SK-N-SH (cell line): ENCODE results near the gene SMARCC2. TPM values are rescaled to one million over a fixed set of nuclear protein-coding genes. Genes with fewer than 3 reads are reported as not detected.

Experiments
- EP300 ChIP-seq, 2 experiments: IDR thresholded peaks; 2 replicates each; pipeline versions ENCODE4 v1.4.0 to v1.6.1; 2012; ENCODE audit warnings: borderline replicate concordance in 1 of 2, low read depth in 1 of 2, low read length in 1 of 2
- EZH2phosphoT487 ChIP-seq: fragments of 200-600 bp; sonication (generic); IDR thresholded peaks from 2 replicates; pipeline ENCODE4 v1.6.1; 2017; ENCODE audit warnings: low read depth, mixed run types, mild to moderate bottlenecking, antibody characterized with exemption, moderate library complexity, borderline replicate concordance
- FOSL2 ChIP-seq: IDR thresholded peaks from 2 replicates; pipeline ENCODE4 v1.4.0; 2012; ENCODE audit warnings: low read depth, mild to moderate bottlenecking, moderate library complexity, borderline replicate concordance
- FOXM1 ChIP-seq: IDR thresholded peaks from 2 replicates; pipeline ENCODE4 v1.4.0; 2012; ENCODE audit warnings: low read depth, mild to moderate bottlenecking
- GATA2 ChIP-seq: sonication (generic); formaldehyde crosslinking; IDR thresholded peaks from 2 replicates; pipeline ENCODE4 v1.5.0; 2020; ENCODE audit warnings: mild to moderate bottlenecking, missing genetic modification reagents
- JUND ChIP-seq: IDR thresholded peaks from 2 replicates; pipeline ENCODE4 v1.4.0; 2012
- MEF2A ChIP-seq: IDR thresholded peaks from 2 replicates; pipeline ENCODE4 v1.4.0; 2012; ENCODE audit warnings: low read depth, borderline replicate concordance
- MXI1 ChIP-seq: IDR thresholded peaks from 2 replicates; pipeline ENCODE4 v1.6.1; 2012; ENCODE audit warnings: mild to moderate bottlenecking, low read depth, low read length, improper control_type of control experiment
- NFIC ChIP-seq: IDR thresholded peaks from 2 replicates; pipeline ENCODE4 v1.4.0; 2012; ENCODE audit warnings: borderline replicate concordance
- NRF1 ChIP-seq: IDR thresholded peaks from 2 replicates; pipeline ENCODE4 v1.6.1; 2012; ENCODE audit warnings: low read depth, mild to moderate bottlenecking, low read length
- RAD21 ChIP-seq: IDR thresholded peaks from 2 replicates; pipeline ENCODE4 v1.6.1; 2012; ENCODE audit warnings: mild to moderate bottlenecking, low read length
- RFX5 ChIP-seq: IDR thresholded peaks from 2 replicates; pipeline ENCODE4 v1.6.1; 2012; ENCODE audit warnings: mild to moderate bottlenecking, improper control_type of control experiment, low read length
- RXRA ChIP-seq: IDR thresholded peaks from 2 replicates; pipeline ENCODE4 v1.4.0; 2012; ENCODE audit warnings: low read depth, mild to moderate bottlenecking, borderline replicate concordance
- SMC3 ChIP-seq: IDR thresholded peaks from 2 replicates; pipeline ENCODE4 v1.6.1; 2012; ENCODE audit warnings: low read depth, low read length, improper control_type of control experiment
- TAF1 ChIP-seq: IDR thresholded peaks from 2 replicates; pipeline ENCODE4 v1.6.1; 2012; ENCODE audit warnings: low read depth, mild to moderate bottlenecking, low read length, moderate library complexity, borderline replicate concordance
- TCF12 ChIP-seq: IDR thresholded peaks from 2 replicates; pipeline ENCODE4 v1.4.0; 2012
- YY1 ChIP-seq: IDR thresholded peaks from 2 replicates; pipeline ENCODE4 v1.4.0; 2012; ENCODE audit warnings: low read depth, mild to moderate bottlenecking
- polyA plus RNA-seq, 3 experiments: library from polyadenylated mRNA; depleted of rRNA; stranded (reverse); fragments of >200 nt; gene quantifications; 2 replicates each; pipeline ENCODE4 v1.2.3, GENCODE V29; 2012
- TF ChIP-seq, protein P1 (sequence below): fragments of 200-600 bp; sonication (generic); IDR thresholded peaks from 2 replicates; pipeline ENCODE4 v1.6.1; 2017; ENCODE audit warnings: antibody characterized with exemption, mild to moderate bottlenecking, moderate library complexity
- TF ChIP-seq, protein P2 (sequence below): IDR thresholded peaks from 2 replicates; pipeline ENCODE4; 2012
- TF ChIP-seq, protein P3 (sequence below): IDR thresholded peaks from 2 replicates; pipeline ENCODE4 v1.4.0; 2012; ENCODE audit warnings: low read depth
- TF ChIP-seq, protein P4 (sequence below): fragments of 150-350 bp; IDR thresholded peaks from 2 replicates; pipeline ENCODE4 v1.6.1; 2017; ENCODE audit warnings: antibody characterized with exemption, low read length, low read depth, borderline replicate concordance

SMARCC2 gene
- polyA plus RNA-seq, 1 of the 3 experiments (the other 2 are of a cell fraction), result 64.3 TPM

DNA sequence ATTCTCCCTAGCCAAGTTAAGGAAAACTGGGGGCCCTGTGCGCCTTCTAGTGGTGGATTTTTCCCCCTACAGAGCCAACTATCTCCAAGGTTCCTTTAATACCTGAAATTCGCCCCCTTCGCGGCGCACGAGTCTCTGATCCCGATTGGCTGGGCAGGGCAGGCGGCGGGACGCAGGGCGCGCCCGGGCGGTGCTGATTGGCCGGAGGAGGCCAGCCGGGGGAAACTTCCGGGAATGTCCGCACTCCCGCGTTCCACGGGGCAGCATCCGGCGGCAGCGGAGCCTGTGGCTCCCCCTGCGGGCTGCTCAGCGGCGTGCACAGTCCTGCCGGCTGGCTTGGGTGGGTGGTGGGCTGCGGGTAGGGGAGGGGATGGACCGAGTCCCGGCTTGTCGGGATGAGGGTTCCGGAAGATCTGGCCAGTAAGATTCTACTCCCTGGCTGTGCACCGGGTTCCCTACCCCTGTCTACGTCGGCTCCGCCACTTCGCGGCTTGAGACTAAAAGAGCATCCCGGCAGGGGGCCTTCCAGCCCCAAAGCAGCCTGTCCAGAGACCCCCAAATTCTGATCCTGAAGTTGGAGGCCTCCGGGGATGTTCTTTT is 34.9 kb upstream of the SMARCC2 start, which contains the start of gene NABP2 (continued):
- TF ChIP-seq TAF1 (peak; percentile 32), NRF1 (no peak), SMC3 (peak; percentile 62), GATA2 (CRISPR knock-in tag) (no peak), EP300 (IDR thresholded peaks at IDR 0.05; ENCODE audit: borderline replicate concordance in 1 of 2, low read depth in 1 of 2, low read length in 1 of 2) (no peak; a peak in 1 of 4 replicates), FOSL2 (no peak), RXRA (no peak), YY1 (peak; percentile 75; the same call in 1 of the 2 replicates), RAD21 (peak; percentile 56), JUND (no peak), RFX5 (peak; percentile 85), NFIC (peak; percentile 53), EZH2phosphoT487 (no peak), TCF12 (no peak), MEF2A (0 out of 2 replicates have a peak, but pooled peaks have one; percentile 11), MXI1 (peak; percentile 82; the same call in 1 of the 2 replicates), FOXM1 (peak; percentile 73; the same call in 1 of the 2 replicates)
- TF ChIP-seq, protein P1, sequence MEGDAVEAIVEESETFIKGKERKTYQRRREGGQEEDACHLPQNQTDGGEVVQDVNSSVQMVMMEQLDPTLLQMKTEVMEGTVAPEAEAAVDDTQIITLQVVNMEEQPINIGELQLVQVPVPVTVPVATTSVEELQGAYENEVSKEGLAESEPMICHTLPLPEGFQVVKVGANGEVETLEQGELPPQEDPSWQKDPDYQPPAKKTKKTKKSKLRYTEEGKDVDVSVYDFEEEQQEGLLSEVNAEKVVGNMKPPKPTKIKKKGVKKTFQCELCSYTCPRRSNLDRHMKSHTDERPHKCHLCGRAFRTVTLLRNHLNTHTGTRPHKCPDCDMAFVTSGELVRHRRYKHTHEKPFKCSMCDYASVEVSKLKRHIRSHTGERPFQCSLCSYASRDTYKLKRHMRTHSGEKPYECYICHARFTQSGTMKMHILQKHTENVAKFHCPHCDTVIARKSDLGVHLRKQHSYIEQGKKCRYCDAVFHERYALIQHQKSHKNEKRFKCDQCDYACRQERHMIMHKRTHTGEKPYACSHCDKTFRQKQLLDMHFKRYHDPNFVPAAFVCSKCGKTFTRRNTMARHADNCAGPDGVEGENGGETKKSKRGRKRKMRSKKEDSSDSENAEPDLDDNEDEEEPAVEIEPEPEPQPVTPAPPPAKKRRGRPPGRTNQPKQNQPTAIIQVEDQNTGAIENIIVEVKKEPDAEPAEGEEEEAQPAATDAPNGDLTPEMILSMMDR, result peak; percentile 89
- TF ChIP-seq, protein P2, sequence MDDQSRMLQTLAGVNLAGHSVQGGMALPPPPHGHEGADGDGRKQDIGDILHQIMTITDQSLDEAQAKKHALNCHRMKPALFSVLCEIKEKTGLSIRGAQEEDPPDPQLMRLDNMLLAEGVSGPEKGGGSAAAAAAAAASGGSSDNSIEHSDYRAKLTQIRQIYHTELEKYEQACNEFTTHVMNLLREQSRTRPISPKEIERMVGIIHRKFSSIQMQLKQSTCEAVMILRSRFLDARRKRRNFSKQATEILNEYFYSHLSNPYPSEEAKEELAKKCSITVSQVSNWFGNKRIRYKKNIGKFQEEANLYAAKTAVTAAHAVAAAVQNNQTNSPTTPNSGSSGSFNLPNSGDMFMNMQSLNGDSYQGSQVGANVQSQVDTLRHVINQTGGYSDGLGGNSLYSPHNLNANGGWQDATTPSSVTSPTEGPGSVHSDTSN, result no peak
- TF ChIP-seq, protein P3, sequence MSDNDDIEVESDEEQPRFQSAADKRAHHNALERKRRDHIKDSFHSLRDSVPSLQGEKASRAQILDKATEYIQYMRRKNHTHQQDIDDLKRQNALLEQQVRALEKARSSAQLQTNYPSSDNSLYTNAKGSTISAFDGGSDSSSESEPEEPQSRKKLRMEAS, result peak; percentile 67; the same call in 1 of the 2 replicates
- TF ChIP-seq, protein P4, sequence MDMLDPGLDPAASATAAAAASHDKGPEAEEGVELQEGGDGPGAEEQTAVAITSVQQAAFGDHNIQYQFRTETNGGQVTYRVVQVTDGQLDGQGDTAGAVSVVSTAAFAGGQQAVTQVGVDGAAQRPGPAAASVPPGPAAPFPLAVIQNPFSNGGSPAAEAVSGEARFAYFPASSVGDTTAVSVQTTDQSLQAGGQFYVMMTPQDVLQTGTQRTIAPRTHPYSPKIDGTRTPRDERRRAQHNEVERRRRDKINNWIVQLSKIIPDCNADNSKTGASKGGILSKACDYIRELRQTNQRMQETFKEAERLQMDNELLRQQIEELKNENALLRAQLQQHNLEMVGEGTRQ, result no peak
